HepG2 (cell line): ENCODE data around the gene SLC2A2. TPM values are rescaled to one million over a fixed set of nuclear protein-coding genes. Genes with fewer than 3 reads are reported as not detected.

Experiments used
- ARID2 ChIP-seq: sonication (generic); formaldehyde crosslinking; IDR thresholded peaks from 2 replicates; pipeline ENCODE4 v1.8.1; 2022; ENCODE audit warnings: mild to moderate bottlenecking, missing genetic modification reagents, borderline replicate concordance
- ATRX ChIP-seq: sonication (generic); formaldehyde crosslinking; IDR thresholded peaks from 2 replicates; pipeline ENCODE4 v1.4.0; 2020; ENCODE audit warnings: missing genetic modification reagents, borderline replicate concordance
- E2F5 ChIP-seq: sonication (generic); formaldehyde crosslinking; conservative IDR thresholded peaks from 2 replicates; pipeline ENCODE4 v1.4.0; 2020; ENCODE audit warnings: missing genetic modification reagents
- HNRNPK ChIP-seq: fragments of 200-400 bp; formaldehyde crosslinking; IDR thresholded peaks from 2 replicates; pipeline ENCODE4 v1.6.1; 2018; ENCODE audit warnings: low read length, low read depth, moderate library complexity, mild to moderate bottlenecking; ENCODE audit not compliant: poor library complexity, severe bottlenecking
- KIAA2018 ChIP-seq: sonication (generic); formaldehyde crosslinking; IDR thresholded peaks from 2 replicates; pipeline ENCODE4 v1.5.0; 2020; ENCODE audit warnings: mild to moderate bottlenecking, missing genetic modification reagents, borderline replicate concordance
- KLF15 ChIP-seq: sonication (generic); formaldehyde crosslinking; IDR thresholded peaks from 2 replicates; pipeline ENCODE4 v1.8.1; 2023; ENCODE audit warnings: borderline replicate concordance, mild to moderate bottlenecking, inconsistent platforms, missing genetic modification reagents, mixed read lengths
- MED13 ChIP-seq: sonication (generic); formaldehyde crosslinking; IDR thresholded peaks from 2 replicates; pipeline ENCODE4 v1.5.0; 2020; ENCODE audit warnings: missing genetic modification reagents
- NR1H2 ChIP-seq: sonication (generic); formaldehyde crosslinking; IDR thresholded peaks from 2 replicates; pipeline ENCODE4 v1.8.1; 2022; ENCODE audit warnings: low read depth, missing genetic modification reagents, borderline replicate concordance
- SNRNP70 ChIP-seq: fragments of 200-400 bp; formaldehyde crosslinking; IDR thresholded peaks from 2 replicates; pipeline ENCODE4 v1.6.1; 2017; ENCODE audit warnings: mild to moderate bottlenecking, low read depth, low read length, moderate library complexity
- TARDBP ChIP-seq: sonication (generic); formaldehyde crosslinking; IDR thresholded peaks from 2 replicates; pipeline ENCODE4 v1.8.0; 2022; ENCODE audit warnings: mild to moderate bottlenecking, missing genetic modification reagents
- TCF12 ChIP-seq, 2 experiments: fragments of 450-650 bp in 1 of 2; sonication (generic) in 1 of 2; formaldehyde crosslinking in 1 of 2; IDR thresholded peaks; 2 replicates each; pipeline versions ENCODE4 v1.6.1 to v1.8.0; 2017 to 2022; ENCODE audit warnings: antibody characterized with exemption in 1 of 2, mild to moderate bottlenecking in 1 of 2, missing genetic modification reagents in 1 of 2, moderate library complexity in 1 of 2
- ZFP90 ChIP-seq: sonication (generic); formaldehyde crosslinking; IDR thresholded peaks from 2 replicates; pipeline ENCODE4 v1.8.0; 2022; ENCODE audit warnings: missing genetic modification reagents, mild to moderate bottlenecking, inconsistent platforms, borderline replicate concordance
- ZNF331 ChIP-seq: sonication (generic); formaldehyde crosslinking; IDR thresholded peaks from 2 replicates; pipeline ENCODE4 v1.4.0; 2020; ENCODE audit warnings: missing genetic modification reagents
- ZNF614 ChIP-seq: IDR thresholded peaks from 2 replicates; pipeline ENCODE4 v1.6.1; 2018; ENCODE audit warnings: missing biosample characterization, missing genetic modification reagents, inconsistent platforms, borderline replicate concordance
- ZNF652 ChIP-seq: IDR thresholded peaks from 2 replicates; pipeline ENCODE4 v1.6.1; 2016; ENCODE audit warnings: low read depth, borderline replicate concordance
- ZNF687 ChIP-seq: sonication (generic); formaldehyde crosslinking; IDR thresholded peaks from 2 replicates; pipeline ENCODE4 v1.5.1; 2020; ENCODE audit warnings: mild to moderate bottlenecking, missing genetic modification reagents, moderate library complexity
- polyA plus RNA-seq, 8 experiments: library from polyadenylated mRNA; depleted of rRNA in 3 of 8; stranded (reverse) in 7 of 8; unstranded in 1 of 8; fragments of >200 nt; fragmentation: Illumina TruSeq in 4 of 8; extraction: Trizol in 4 of 8; gene quantifications; 2 replicates each; pipeline versions ENCODE4 v1.2.1 to v1.2.3, GENCODE V29; 2011 to 2016; ENCODE audit warnings: low read depth in 4 of 8, missing spikeins in 1 of 8, mixed read lengths in 1 of 8; ENCODE audit not compliant: insufficient read depth in 1 of 8
- total RNA-seq, 5 experiments: library from RNA; depleted of rRNA; stranded (reverse); fragments of >200 nt; fragmentation: Illumina TruSeq; extraction: Trizol; gene quantifications; 2 replicates each; pipeline ENCODE4 v1.2.3, GENCODE V29; 2016; ENCODE audit warnings: low read depth in 1 of 5

Gene SLC2A2
- total and polyA plus RNA-seq, 2 of the 13 experiments (the other 11 are each of a cell fraction or from before 2014, with no cell fraction given), result 19.5 to 23.2 TPM

GRCh38 chr3:171044384-171044783 lies 17.9 kb upstream of the SLC2A2 start (continued):
- no peak for TF ChIP-seq KIAA2018 (CRISPR knock-in tag)
- peak; percentile 59; the same call in 1 of the 2 replicates for TF ChIP-seq ZNF331 (CRISPR knock-in tag)
- no peak for TF ChIP-seq NR1H2 (CRISPR knock-in tag)
- no peak for TF ChIP-seq ZNF614 (CRISPR knock-in tag)
- TF ChIP-seq ZFP90 (CRISPR knock-in tag), result no peak
- no peak for TF ChIP-seq SNRNP70
- TF ChIP-seq MED13 (CRISPR knock-in tag), result no peak
- TF ChIP-seq ZNF652 (CRISPR knock-in tag), result no peak
- TF ChIP-seq KLF15 (CRISPR knock-in tag), result no peak; the same call in 1 of the 2 replicates
- TF ChIP-seq ARID2, result 0 out of 2 replicates have a peak, but pooled peaks have one; percentile 7
- TF ChIP-seq E2F5 (CRISPR knock-in tag), result no peak
- TF ChIP-seq ZNF687 (CRISPR knock-in tag), result no peak
- TF ChIP-seq ATRX (CRISPR knock-in tag), result no peak
- no peak for TF ChIP-seq HNRNPK
- no peak for TF ChIP-seq TARDBP
- no peak for TF ChIP-seq TCF12 (IDR thresholded peaks at IDR 0.05)
- no peak for TF ChIP-seq TCF12 (CRISPR knock-in tag; IDR thresholded peaks at IDR 0.05)
